HG03432 (cell line): Measurements from ENCODE around the gene MLX.
"Not testable (repeated sequence)": the region's sequence is repeated elsewhere in the genome, so short reads cannot be mapped to it uniquely, and the experiment has no call there.

ENCODE experiments used
- ATAC-seq: cut with Tn5 transposase; IDR thresholded peaks from one replicate; pipeline ENCODE4 v1.9.1; 2021; ENCODE audit warnings: mild to moderate bottlenecking, moderate library complexity; ENCODE audit not compliant: unreplicated experiment

MLX gene

DNA sequence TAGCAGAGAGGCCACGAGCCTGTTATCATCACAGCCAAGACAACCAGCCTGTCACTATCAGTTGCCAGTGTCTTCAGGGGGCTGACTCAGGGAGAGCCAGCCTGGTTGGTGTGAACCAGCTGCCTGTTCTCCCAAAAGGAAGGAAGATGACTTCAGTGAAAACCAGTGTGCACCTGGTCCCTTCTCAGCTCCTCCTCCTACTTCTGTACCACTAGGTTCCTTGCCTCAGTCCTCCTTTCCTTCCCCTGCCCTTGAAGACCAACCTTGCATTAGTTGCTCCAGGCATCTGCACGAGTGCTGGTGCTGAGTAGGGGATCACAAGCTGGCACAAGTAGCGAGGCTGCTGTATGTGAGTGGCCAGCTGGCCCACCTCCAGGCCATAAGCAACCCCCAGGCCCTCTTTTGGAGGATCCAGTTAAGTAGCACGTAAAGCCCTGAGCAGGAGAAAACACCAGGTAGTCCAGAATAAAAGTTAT, 51.1 kb downstream of the MLX start:
- no peak for ATAC-seq

DNA sequence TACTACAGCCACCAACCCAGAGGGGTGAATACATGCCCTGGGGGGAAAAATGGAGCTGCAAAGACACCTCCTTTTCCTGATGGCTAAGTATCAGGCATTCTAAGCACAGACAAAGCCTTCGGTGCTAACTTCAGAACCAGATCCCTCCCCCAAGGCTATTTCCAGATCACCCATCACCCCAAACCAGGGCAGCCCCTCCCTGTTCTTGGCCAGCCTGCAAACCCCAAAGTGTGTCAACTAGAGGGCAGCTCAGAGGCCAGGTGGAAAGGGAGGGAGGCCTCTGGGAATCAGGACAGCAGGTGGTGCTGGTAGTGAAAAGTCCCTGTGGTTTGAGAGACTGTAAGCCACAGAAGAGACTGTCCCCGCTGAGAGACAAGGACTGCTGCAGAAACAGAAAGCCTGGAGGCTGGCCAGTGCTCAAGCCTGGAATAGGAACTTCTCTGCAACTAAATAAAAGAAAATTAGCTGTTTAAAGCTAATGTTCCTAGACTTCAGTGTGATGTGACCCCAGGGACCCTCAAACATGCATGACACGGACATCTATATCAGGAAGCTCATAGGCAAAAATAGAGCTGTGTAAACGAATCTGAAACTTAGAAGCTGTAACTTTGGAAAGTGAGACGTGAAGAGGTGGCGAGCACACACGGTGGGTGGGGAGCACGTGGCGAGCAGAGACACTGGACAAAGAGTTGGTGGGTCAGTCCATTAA, 51.7 kb downstream of the MLX start:
- peak; percentile 70 for ATAC-seq

DNA sequence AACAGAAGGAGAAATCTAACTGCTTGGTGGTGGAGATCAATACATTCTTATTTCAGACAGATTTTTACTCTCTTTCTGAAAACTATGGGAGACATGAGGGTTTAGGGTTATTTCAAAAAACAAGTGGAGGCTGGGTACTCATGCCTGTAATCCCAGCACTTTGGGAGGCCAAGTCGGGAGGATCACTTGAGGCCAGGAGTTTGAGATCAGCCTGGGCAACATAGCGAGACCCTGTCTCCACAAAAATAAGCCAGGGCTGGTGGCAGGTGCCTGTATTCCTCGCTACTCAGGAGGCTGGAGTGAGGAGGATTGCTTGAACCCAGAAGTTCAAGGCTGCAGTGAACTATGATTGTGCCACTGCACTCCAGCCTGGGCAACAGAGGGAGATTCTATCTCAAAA, 55.1 kb downstream of the MLX start:
- not testable (repeated sequence) for ATAC-seq
